ENCODE results near the gene AGFG2. TPM values are rescaled to one million over a fixed set of nuclear protein-coding genes. Genes with fewer than 3 reads are reported as not detected.
A peak's percentile ranks its signal among the peaks of the same experiment; 100 is the strongest.
"Not testable (repeated sequence)": the region's sequence is repeated elsewhere in the genome, so short reads cannot be mapped to it uniquely, and the experiment has no call there.

The AGFG2 gene
- total and polyA plus RNA-seq, 9 donors = 6.1 to 13.7 (median 12.1) TPM

- 81% methylated on average over 3 of the region's 6 CpGs for WGBS (ENCODE audit: insufficient coverage)
- H3K36me3 ChIP-seq (ENCODE audit: control insufficient read depth, insufficient read depth, low read length) = peaks cover 31% of the 10 kb centered on the region
- H3K4me3 ChIP-seq (ENCODE audit: low read length); H3K9me3 ChIP-seq (replicated peaks; ENCODE audit: control insufficient read depth, low read depth, low read length); H3K4me1 ChIP-seq (ENCODE audit: control insufficient read depth, insufficient read depth, low read length); H3K27me3 ChIP-seq (ENCODE audit: control insufficient read depth, insufficient read depth, low read length); H3K27ac ChIP-seq (ENCODE audit: low read length); DNase-seq: not testable (repeated sequence)
These were observed 25.4 kb downstream of the AGFG2 start for GRCh38 chr7:100564405-100564804.

GRCh38 chr7:100565133-100565571 lies 26.1 kb downstream of the AGFG2 start:
- H3K4me3 ChIP-seq (ENCODE audit: low read length) = no peak overlapping the region
- H3K27ac ChIP-seq (ENCODE audit: low read length) = no peak overlapping the region
- WGBS (ENCODE audit: insufficient coverage) = 89% methylated on average over 3 of the region's 11 CpGs
- H3K27me3 ChIP-seq (ENCODE audit: control insufficient read depth, insufficient read depth, low read length) = peaks cover 16% of the 10 kb centered on the region
- H3K4me1 ChIP-seq (ENCODE audit: control insufficient read depth, insufficient read depth, low read length) = peaks cover 14% of the 10 kb centered on the region
- peaks cover 31% of the 10 kb centered on the region for H3K36me3 ChIP-seq (ENCODE audit: control insufficient read depth, insufficient read depth, low read length)
- no peaks in the 10 kb centered on the region for H3K9me3 ChIP-seq (replicated peaks; ENCODE audit: control insufficient read depth, low read depth, low read length)
- DNase-seq = no peak

GRCh38 chr7:100566018-100566531 lies 27.1 kb downstream of the AGFG2 start:
- H3K27me3 ChIP-seq (ENCODE audit: control insufficient read depth, insufficient read depth, low read length) = peaks cover 25% of the 10 kb centered on the region
- H3K36me3 ChIP-seq (ENCODE audit: control insufficient read depth, insufficient read depth, low read length) = peaks cover 28% of the 10 kb centered on the region
- peak; percentile 8 for DNase-seq
- H3K27ac ChIP-seq (ENCODE audit: low read length) = no peak overlapping the region
- H3K4me3 ChIP-seq (ENCODE audit: low read length) = no peak overlapping the region
- H3K9me3 ChIP-seq (replicated peaks; ENCODE audit: control insufficient read depth, low read depth, low read length) = no peaks in the 10 kb centered on the region
- H3K4me1 ChIP-seq (ENCODE audit: control insufficient read depth, insufficient read depth, low read length) = peaks cover 17% of the 10 kb centered on the region
- WGBS (ENCODE audit: insufficient coverage) = 86% methylated on average over 5 of the region's 6 CpGs

- 19% methylated on average over 4 of the region's 12 CpGs for WGBS (ENCODE audit: insufficient coverage)
- no peak overlapping the region for H3K4me3 ChIP-seq (ENCODE audit: low read length)
- peak; percentile 11 for DNase-seq
- peaks cover 17% of the 10 kb centered on the region for H3K4me1 ChIP-seq (ENCODE audit: control insufficient read depth, insufficient read depth, low read length)
- H3K27me3 ChIP-seq (ENCODE audit: control insufficient read depth, insufficient read depth, low read length) = peaks cover 34% of the 10 kb centered on the region
- H3K9me3 ChIP-seq (replicated peaks; ENCODE audit: control insufficient read depth, low read depth, low read length) = no peaks in the 10 kb centered on the region
- peaks cover 19% of the 10 kb centered on the region for H3K36me3 ChIP-seq (ENCODE audit: control insufficient read depth, insufficient read depth, low read length)
- peak overlapping the region; percentile 49 for H3K27ac ChIP-seq (ENCODE audit: low read length)
These were observed 28.2 kb downstream of the AGFG2 start for GRCh38 chr7:100567031-100567730.

- Histone ChIP-seq H3K27ac (ENCODE audit: low read length) (no peak overlapping the region), H3K27me3 (ENCODE audit: control insufficient read depth, insufficient read depth, low read length) (peaks cover 39% of the 10 kb centered on the region), H3K4me1 (ENCODE audit: control insufficient read depth, insufficient read depth, low read length) (peaks cover 17% of the 10 kb centered on the region), H3K4me3 (ENCODE audit: low read length) (no peak overlapping the region), H3K36me3 (ENCODE audit: control insufficient read depth, insufficient read depth, low read length) (peaks cover 14% of the 10 kb centered on the region), H3K9me3 (replicated peaks; ENCODE audit: control insufficient read depth, low read depth, low read length) (no peaks in the 10 kb centered on the region)
- no peak for DNase-seq
- WGBS (ENCODE audit: insufficient coverage) = 41% methylated on average over 3 of the region's 3 CpGs
These were observed 28.8 kb downstream of the AGFG2 start for GRCh38 chr7:100567751-100568175.

- H3K27ac ChIP-seq (ENCODE audit: low read length) = no peak overlapping the region
- H3K4me3 ChIP-seq (ENCODE audit: low read length) = no peak overlapping the region
- peaks cover 8% of the 10 kb centered on the region for H3K36me3 ChIP-seq (ENCODE audit: control insufficient read depth, insufficient read depth, low read length)
- peaks cover 41% of the 10 kb centered on the region for H3K27me3 ChIP-seq (ENCODE audit: control insufficient read depth, insufficient read depth, low read length)
- H3K9me3 ChIP-seq (replicated peaks; ENCODE audit: control insufficient read depth, low read depth, low read length) = no peaks in the 10 kb centered on the region
- WGBS (ENCODE audit: insufficient coverage) = 52% methylated on average over 6 of the region's 11 CpGs
- peaks cover 17% of the 10 kb centered on the region for H3K4me1 ChIP-seq (ENCODE audit: control insufficient read depth, insufficient read depth, low read length)
- DNase-seq = no peak
These were observed 29.3 kb downstream of the AGFG2 start for GRCh38 chr7:100568176-100568895.

GRCh38 chr7:100568896-100569844 lies 30.2 kb downstream of the AGFG2 start:
- peak; percentile 56 for DNase-seq
- H3K27ac ChIP-seq (ENCODE audit: low read length) = no peak overlapping the region
- peaks cover 14% of the 10 kb centered on the region for H3K4me1 ChIP-seq (ENCODE audit: control insufficient read depth, insufficient read depth, low read length)
- no peaks in the 10 kb centered on the region for H3K9me3 ChIP-seq (replicated peaks; ENCODE audit: control insufficient read depth, low read depth, low read length)
- peaks cover 41% of the 10 kb centered on the region for H3K27me3 ChIP-seq (ENCODE audit: control insufficient read depth, insufficient read depth, low read length)
- peaks cover 11% of the 10 kb centered on the region for H3K36me3 ChIP-seq (ENCODE audit: control insufficient read depth, insufficient read depth, low read length)
- 16% methylated on average over 26 of the region's 36 CpGs for WGBS (ENCODE audit: insufficient coverage)
- no peak overlapping the region for H3K4me3 ChIP-seq (ENCODE audit: low read length)

GRCh38 chr7:100570954-100571828 lies 32.2 kb downstream of the AGFG2 start:
- WGBS (ENCODE audit: insufficient coverage) = 53% methylated on average over 9 of the region's 26 CpGs
- Histone ChIP-seq H3K9me3 (replicated peaks; ENCODE audit: control insufficient read depth, low read depth, low read length) (no peaks in the 10 kb centered on the region), H3K27me3 (ENCODE audit: control insufficient read depth, insufficient read depth, low read length) (peaks cover 41% of the 10 kb centered on the region), H3K4me1 (ENCODE audit: control insufficient read depth, insufficient read depth, low read length) (peaks cover 14% of the 10 kb centered on the region), H3K27ac (ENCODE audit: low read length) (no peak overlapping the region), H3K36me3 (ENCODE audit: control insufficient read depth, insufficient read depth, low read length) (peaks cover 24% of the 10 kb centered on the region), H3K4me3 (ENCODE audit: low read length) (no peak overlapping the region)
- DNase-seq = no peak

- 100% methylated on average over 2 of the region's 2 CpGs for WGBS (ENCODE audit: insufficient coverage)
- H3K4me1 ChIP-seq (ENCODE audit: control insufficient read depth, insufficient read depth, low read length) = peaks cover 14% of the 10 kb centered on the region
- H3K27ac ChIP-seq (ENCODE audit: low read length) = no peak overlapping the region
- no peaks in the 10 kb centered on the region for H3K9me3 ChIP-seq (replicated peaks; ENCODE audit: control insufficient read depth, low read depth, low read length)
- H3K36me3 ChIP-seq (ENCODE audit: control insufficient read depth, insufficient read depth, low read length) = peaks cover 29% of the 10 kb centered on the region
- DNase-seq = no peak
- H3K4me3 ChIP-seq (ENCODE audit: low read length) = no peak overlapping the region
- peaks cover 41% of the 10 kb centered on the region for H3K27me3 ChIP-seq (ENCODE audit: control insufficient read depth, insufficient read depth, low read length)
These were observed 32.8 kb downstream of the AGFG2 start for GRCh38 chr7:100571829-100572116.

Data from muscle of leg (tissue), 11 donors.